RWPE1 (cell line): Measurements from ENCODE around the gene GNL3L.

Experiments
- CTCF ChIA-PET: fragments of 350-600 bp; sonication (Branson Sonifier 250); formaldehyde crosslinking; extraction: SDS; loops from one replicate; lab custom pipeline; 2021; lab: Yijun Ruan, JAX
- POLR2A ChIA-PET: fragments of 400-600 bp; formaldehyde crosslinking; extraction: SDS; loops from one replicate; lab custom pipeline; 2020; ENCODE audit warnings: antibody characterized with exemption; ENCODE audit not compliant: low non-redundant PET; lab: Yijun Ruan, JAX
- DNase-seq: peaks from one replicate; pipeline ENCODE4 v3.0.0; 2012; ENCODE audit warnings: low spot score
- H3K27ac ChIP-seq: fragments of 450-650 bp; 2 replicates; pipeline ENCODE4 v1.5.1; 2017
- TF ChIP-seq, protein P1 (sequence below): fragments of 450-650 bp; conservative IDR thresholded peaks from 2 replicates; pipeline ENCODE4 v1.5.1; 2017; ENCODE audit warnings: low read depth, mild to moderate bottlenecking

Gene GNL3L

DNA sequence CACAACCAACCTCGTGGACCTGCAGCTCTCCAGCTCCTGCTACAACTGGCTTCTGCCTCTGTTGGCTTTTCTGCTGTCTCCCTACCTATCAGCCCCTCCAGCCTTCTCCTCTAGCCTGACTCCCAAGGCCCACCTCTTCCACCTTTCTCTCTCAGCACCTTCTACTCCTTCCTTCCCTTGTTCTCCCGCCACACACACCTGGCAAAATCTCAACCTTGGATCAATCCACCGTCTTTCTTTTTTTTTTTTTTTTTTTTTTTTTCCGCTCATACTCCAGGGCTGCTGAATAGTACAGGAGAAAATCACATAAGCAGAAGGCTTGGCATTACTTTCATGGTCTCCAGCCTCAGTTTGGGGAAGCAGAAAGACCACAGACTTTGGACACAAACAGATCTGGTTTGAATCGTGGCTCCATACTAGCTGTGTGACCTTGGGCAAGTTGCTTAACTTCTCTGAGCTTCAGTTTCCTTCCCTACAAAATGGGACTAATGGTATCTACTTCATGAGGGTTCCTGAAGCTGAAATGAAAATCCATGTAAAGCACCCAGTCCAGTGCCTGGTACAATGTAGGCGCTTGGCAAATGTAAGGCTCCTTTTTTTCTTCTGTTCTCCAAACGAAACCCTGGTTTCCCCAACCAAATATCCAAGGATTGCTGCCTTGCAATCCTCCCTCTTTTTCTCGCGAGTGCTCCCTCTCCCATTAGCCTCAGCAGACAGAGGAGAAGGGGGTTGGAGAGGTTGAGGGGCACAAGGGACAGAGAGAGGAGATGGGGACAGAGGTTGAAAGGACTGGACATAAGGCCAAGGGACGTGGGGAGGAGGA lies 35.6 kb upstream of the GNL3L start:
- POLR2A ChIA-PET = interaction anchor here (0.6 kb wide), 1 partner anchor 48 kb away, joined by 5 read pairs; no protein-coding TSS in a partner anchor
- CTCF ChIA-PET = interaction anchor here (0.6 to 0.7 kb wide), 3 partner anchors 441 to 874 kb away, joined by 3 read pairs; no protein-coding TSS in a partner anchor
- H3K27ac ChIP-seq = peak overlapping the region; percentile 77
- DNase-seq = no peak
- TF ChIP-seq, protein P1, sequence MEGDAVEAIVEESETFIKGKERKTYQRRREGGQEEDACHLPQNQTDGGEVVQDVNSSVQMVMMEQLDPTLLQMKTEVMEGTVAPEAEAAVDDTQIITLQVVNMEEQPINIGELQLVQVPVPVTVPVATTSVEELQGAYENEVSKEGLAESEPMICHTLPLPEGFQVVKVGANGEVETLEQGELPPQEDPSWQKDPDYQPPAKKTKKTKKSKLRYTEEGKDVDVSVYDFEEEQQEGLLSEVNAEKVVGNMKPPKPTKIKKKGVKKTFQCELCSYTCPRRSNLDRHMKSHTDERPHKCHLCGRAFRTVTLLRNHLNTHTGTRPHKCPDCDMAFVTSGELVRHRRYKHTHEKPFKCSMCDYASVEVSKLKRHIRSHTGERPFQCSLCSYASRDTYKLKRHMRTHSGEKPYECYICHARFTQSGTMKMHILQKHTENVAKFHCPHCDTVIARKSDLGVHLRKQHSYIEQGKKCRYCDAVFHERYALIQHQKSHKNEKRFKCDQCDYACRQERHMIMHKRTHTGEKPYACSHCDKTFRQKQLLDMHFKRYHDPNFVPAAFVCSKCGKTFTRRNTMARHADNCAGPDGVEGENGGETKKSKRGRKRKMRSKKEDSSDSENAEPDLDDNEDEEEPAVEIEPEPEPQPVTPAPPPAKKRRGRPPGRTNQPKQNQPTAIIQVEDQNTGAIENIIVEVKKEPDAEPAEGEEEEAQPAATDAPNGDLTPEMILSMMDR = no peak

DNA sequence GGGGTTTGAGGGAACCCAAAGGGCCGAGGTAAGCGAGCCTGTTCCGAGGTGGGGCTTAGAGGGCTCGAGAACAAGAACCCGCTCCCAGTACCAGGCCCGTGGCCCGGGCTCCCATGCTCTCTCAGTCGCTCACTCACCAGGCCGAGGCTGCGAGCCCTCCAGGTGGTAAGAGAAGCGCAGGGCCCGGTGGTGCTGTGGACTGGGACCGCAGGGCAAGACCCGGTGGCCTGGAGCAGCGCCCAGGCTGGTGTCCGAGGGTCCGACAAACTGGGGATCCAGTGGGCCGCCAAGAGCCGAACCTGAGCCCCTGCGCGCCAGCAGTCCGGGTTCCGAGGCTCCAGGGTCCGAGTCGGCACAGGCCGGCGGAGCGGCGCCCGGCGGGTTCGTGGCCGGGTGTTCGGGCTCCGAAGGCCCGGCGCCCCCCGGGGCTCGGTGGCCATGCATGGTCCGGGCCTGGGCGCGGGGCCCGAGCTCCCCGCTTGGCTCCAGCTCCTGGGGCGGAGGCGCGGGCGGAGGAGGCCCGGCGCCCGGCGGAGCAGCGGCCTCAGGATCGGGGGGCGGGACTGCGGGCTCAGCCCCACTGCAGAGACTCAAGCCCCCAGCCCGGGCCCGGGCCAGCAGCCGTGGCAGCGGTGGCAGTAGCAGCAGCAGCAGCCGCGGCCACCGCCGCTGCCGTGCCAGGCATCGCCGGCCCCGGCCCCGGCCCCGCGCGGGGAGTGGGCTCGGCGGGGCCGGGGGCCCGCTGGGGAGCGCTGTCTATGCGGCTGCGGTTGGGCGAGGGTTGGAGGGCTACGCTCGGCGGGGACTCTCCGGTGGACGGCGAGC lies 34.8 kb upstream of the GNL3L start:
- POLR2A ChIA-PET = no interaction called here
- CTCF ChIA-PET = no interaction called here
- TF ChIP-seq, protein P1 = no peak
- peak; percentile 19 for DNase-seq
- H3K27ac ChIP-seq = peak overlapping the region; percentile 77

DNA sequence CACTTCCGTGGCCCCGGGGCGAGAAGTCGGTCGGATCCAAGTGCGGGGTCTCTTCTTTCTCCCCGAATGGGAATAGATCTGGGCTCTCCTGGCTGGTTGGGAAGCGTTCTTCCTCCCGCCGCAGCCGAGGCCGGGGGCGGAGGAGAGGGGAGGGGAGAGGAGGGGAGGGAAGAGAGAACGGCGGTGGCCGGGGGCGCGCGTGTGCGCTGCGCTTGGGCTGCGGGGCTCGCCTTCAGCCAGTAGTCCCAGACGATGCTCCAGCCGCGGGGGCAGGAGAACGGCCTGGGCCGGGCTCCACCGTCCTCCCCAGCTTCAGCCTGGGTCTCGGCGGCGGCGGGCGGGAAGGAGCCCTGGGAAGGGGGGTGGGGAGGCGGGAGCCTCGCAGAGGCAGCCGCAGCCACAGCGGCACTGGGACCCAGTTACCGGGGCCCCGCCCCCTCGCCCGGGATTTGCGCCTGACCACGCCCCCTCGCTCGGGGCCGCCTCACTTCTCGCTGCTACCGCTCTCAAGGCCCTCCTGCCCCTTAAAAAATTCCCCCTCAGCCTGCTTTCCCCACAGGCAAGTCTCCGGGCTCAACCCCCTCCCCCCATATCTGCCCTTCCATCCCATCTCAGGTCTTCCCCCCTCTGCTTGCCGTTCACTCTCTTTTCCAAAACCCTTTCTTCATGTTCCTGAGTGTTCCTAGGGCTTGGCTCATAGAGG lies 34.1 kb upstream of the GNL3L start, which contains the start of gene FGD1:
Gene FGD1, minus strand, starts transcription at position 421 of the 703 bp plus-strand sequence. CDS start 802 bp downstream, outside the sequence.
- CTCF ChIA-PET = no interaction called here
- POLR2A ChIA-PET = no interaction called here
- H3K27ac ChIP-seq = peak within 1 kb of the TSS; percentile 77
- TF ChIP-seq, protein P1 = no peak
- DNase-seq = peak; percentile 73

DNA sequence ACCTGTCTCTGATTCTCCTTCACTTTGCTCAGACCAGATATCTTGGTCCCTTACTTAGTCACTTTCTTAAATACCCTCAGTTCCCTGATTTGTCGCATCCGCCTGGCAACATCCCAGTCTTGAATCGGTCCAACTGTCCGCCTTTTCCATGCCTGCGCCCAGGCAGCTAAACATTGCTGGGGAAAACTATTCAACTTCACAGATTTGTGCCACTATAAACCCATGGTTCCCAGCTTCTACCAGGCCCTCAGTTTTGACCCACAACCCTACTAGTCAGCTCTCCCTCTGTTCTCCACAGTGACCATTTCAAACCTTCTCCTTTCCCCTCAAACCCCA lies 33.5 kb upstream of the GNL3L start:
- peak overlapping the region; percentile 77 for H3K27ac ChIP-seq
- ChIA-PET POLR2A (no interaction called here), CTCF (no interaction called here)
- TF ChIP-seq, protein P1 = no peak
- DNase-seq = no peak

DNA sequence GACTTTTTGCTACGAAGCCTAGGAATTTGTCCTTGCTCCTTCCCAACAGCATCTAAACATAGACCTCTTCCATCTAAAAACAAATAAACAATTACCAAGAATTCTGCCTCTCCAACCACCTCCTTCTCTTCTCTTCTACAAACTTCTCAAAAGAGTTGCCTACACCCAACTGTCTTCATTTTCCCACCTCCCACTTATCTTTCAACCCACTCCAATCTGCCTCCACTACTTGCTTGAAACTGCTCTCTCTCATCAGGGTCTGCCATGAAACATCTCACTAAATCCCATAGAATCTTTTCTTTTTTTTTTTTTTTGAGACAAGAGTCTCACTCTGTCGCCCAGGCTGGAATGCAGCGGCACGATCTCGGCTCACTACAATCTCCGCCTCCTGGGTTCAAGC lies 33.1 kb upstream of the GNL3L start:
- no peak for DNase-seq
- POLR2A ChIA-PET = interaction anchor here (0.5 kb wide), 1 partner anchor 453 kb away, joined by 4 read pairs; the partner anchor contains the start of gene PHF8
- TF ChIP-seq, protein P1 = no peak
- CTCF ChIA-PET = no interaction called here
- no peak overlapping the region for H3K27ac ChIP-seq

DNA sequence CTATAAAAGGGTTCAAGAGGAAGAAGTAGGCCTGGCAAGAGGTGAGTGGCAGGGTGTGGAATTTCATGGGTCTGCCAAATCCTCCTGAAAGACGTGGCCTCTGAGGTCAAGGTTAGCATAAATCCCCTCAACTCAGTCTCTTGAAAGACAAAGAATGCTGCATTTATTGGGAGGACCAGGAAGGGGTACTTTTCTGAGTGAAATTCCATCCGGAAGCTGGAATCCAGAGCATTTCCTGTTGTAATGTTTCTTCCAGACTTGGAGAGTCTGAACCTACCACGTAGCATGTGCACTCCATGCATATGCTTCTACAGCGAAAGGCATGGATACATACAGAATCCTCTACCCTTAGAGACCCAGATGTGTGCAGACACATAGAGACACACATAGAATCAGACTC lies 20.6 kb upstream of the GNL3L start:
- DNase-seq = no peak
- POLR2A ChIA-PET = no interaction called here
- H3K27ac ChIP-seq = no peak overlapping the region
- TF ChIP-seq, protein P1 = no peak
- CTCF ChIA-PET = no interaction called here
